Stimulated activated CD8-positive, alpha-beta memory T cell treated with anti-CD3 and anti-CD28 coated beads, Interleukin-15, amount 100 ng/mL, for 1 hour (primary cell): Measurements from ENCODE around the gene OR10T2.
"Not testable (repeated sequence)": the region's sequence is repeated elsewhere in the genome, so short reads cannot be mapped to it uniquely, and the experiment has no call there.

Source experiments
- DNase-seq: peaks from one replicate; pipeline ENCODE4 v3.0.0-alpha.2; 2020; ENCODE audit warnings: low read depth

The OR10T2 gene

GRCh38 chr1:158398818-158399514 is at the start of gene OR10T2:
Gene OR10T2, minus strand, starts transcription at chr1:158399466. Its CDS starts 0 bp downstream, at chr1:158399466.
- DNase-seq: no peak

GRCh38 chr1:158445376-158445775 is 46.1 kb upstream of the OR10T2 start:
- DNase-seq: no peak

- DNase-seq: no peak
Observed at GRCh38 chr1:158434741-158435140, 35.5 kb upstream of the OR10T2 start.

GRCh38 chr1:158430163-158430562 is 30.9 kb upstream of the OR10T2 start:
- DNase-seq: not testable (repeated sequence)

GRCh38 chr1:158426137-158426536 is 26.9 kb upstream of the OR10T2 start, which contains the start of gene OR10K2:
Gene OR10K2, minus strand, starts transcription at chr1:158426237. Its CDS starts 5,371 bp downstream, at chr1:158420866.
- no peak for DNase-seq

GRCh38 chr1:158425027-158425426 is 25.8 kb upstream of the OR10T2 start:
- DNase-seq: no peak

GRCh38 chr1:158422212-158422611 is 22.9 kb upstream of the OR10T2 start:
- no peak for DNase-seq

- DNase-seq: no peak
Observed at GRCh38 chr1:158417586-158417985, 18.3 kb upstream of the OR10T2 start.

- DNase-seq: no peak
Observed at GRCh38 chr1:158414651-158415345, 15.5 kb upstream of the OR10T2 start.

GRCh38 chr1:158407092-158407491 is 7.8 kb upstream of the OR10T2 start:
- DNase-seq: no peak

- no peak for DNase-seq
Observed at GRCh38 chr1:158400871-158401270, 1.6 kb upstream of the OR10T2 start.

GRCh38 chr1:158396646-158397045 is 2.6 kb downstream of the OR10T2 start:
- no peak for DNase-seq

- DNase-seq: no peak
Observed at GRCh38 chr1:158393476-158393875, 5.8 kb downstream of the OR10T2 start.

GRCh38 chr1:158391099-158391498 is 8.2 kb downstream of the OR10T2 start:
- DNase-seq: no peak

GRCh38 chr1:158390331-158390730 is 8.9 kb downstream of the OR10T2 start:
- DNase-seq: no peak

GRCh38 chr1:158374860-158375259 is 24.4 kb downstream of the OR10T2 start:
- DNase-seq: no peak

- not testable (repeated sequence) for DNase-seq
Observed at GRCh38 chr1:158374101-158374500, 25.2 kb downstream of the OR10T2 start.

GRCh38 chr1:158371188-158371953 is 27.9 kb downstream of the OR10T2 start:
- no peak for DNase-seq

GRCh38 chr1:158366783-158367182 is 32.5 kb downstream of the OR10T2 start:
- DNase-seq: no peak

GRCh38 chr1:158362941-158363340 is 36.3 kb downstream of the OR10T2 start:
- DNase-seq: no peak

GRCh38 chr1:158362482-158362881 is 36.8 kb downstream of the OR10T2 start:
- DNase-seq: no peak

GRCh38 chr1:158357441-158357840 is 41.8 kb downstream of the OR10T2 start:
- DNase-seq: no peak

GRCh38 chr1:158356616-158357015 is 42.6 kb downstream of the OR10T2 start:
- DNase-seq: no peak
